Tibial nerve (tissue), 4 donors: Measurements from ENCODE around the gene MKS1. TPM values are rescaled to one million over a fixed set of nuclear protein-coding genes. Genes with fewer than 3 reads are reported as not detected.

ENCODE experiments used
- DNase-seq, 2 donors: peaks; one replicate each; pipeline ENCODE4 v3.0.0-alpha.2; 2019; ENCODE audit warnings: low spot score in 2 of 2
- H3K27ac ChIP-seq, 4 donors: fragments of 200-600 bp; sonication (generic) in 3 of 4; one replicate each; pipeline ENCODE4 v1.5.1; 2017 to 2019; ENCODE audit warnings: mild to moderate bottlenecking in 1 of 4
- H3K27me3 ChIP-seq, 2 donors: fragments of 200-600 bp; sonication (generic) in 1 of 2; one replicate each; pipeline versions ENCODE4 v1.5.1 to v1.6.0; 2017 to 2019
- H3K36me3 ChIP-seq, 3 donors: fragments of 200-600 bp; sonication (generic); one replicate each; pipeline ENCODE4 v1.5.1; 2018 to 2019
- H3K4me1 ChIP-seq, 4 donors: fragments of 200-600 bp; sonication (generic) in 3 of 4; one replicate each; pipeline ENCODE4 v1.5.1; 2017 to 2019
- H3K4me3 ChIP-seq, 4 donors: fragments of 200-600 bp; sonication (generic) in 3 of 4; one replicate each; pipeline ENCODE4 v1.5.1; 2017 to 2019; ENCODE audit warnings: mild to moderate bottlenecking in 1 of 4, moderate library complexity in 1 of 4
- H3K9me3 ChIP-seq, 4 donors: fragments of 200-600 bp; sonication (generic) in 3 of 4; one replicate each; pipeline ENCODE4 v1.5.1; 2017 to 2019
- EP300 ChIP-seq, 2 donors: sonication (generic); formaldehyde crosslinking; IDR thresholded peaks; one replicate each; pipeline ENCODE4 v1.6.1; 2017; ENCODE audit warnings: antibody characterized with exemption in 2 of 2, mild to moderate bottlenecking in 1 of 2
- POLR2A ChIP-seq, 2 donors: fragments of 450-650 bp; IDR thresholded peaks; one replicate each; pipeline ENCODE4 v1.6.1; 2017; ENCODE audit warnings: antibody characterized with exemption in 2 of 2, mild to moderate bottlenecking in 2 of 2, moderate library complexity in 2 of 2
- WGBS, 2 donors: methylation state at CpG; one replicate each; pipeline ENCODE4 v1.1.5; 2018; 5-methylcytosine and 5-hydroxymethylcytosine counted together
- total RNA-seq, 4 donors: library from RNA; depleted of rRNA; stranded (reverse); fragments of >200 nt; gene quantifications; one replicate each; pipeline ENCODE4 v1.1.0, GENCODE V29; 2016
- TF ChIP-seq, protein P1 (sequence below), 5 experiments: fragments of 200-600 bp in 3 of 5; fragments of 450-650 bp in 2 of 5; sonication (generic) in 3 of 5; IDR thresholded peaks; one replicate each; pipeline ENCODE4 v1.5.1; 2016 to 2019; ENCODE audit warnings: antibody characterized with exemption in 5 of 5, mild to moderate bottlenecking in 3 of 5, moderate library complexity in 2 of 5

MKS1 gene
- total RNA-seq, 4 donors from 2014 or later, result 15.7 to 25.1 (median 18.5) TPM

DNA sequence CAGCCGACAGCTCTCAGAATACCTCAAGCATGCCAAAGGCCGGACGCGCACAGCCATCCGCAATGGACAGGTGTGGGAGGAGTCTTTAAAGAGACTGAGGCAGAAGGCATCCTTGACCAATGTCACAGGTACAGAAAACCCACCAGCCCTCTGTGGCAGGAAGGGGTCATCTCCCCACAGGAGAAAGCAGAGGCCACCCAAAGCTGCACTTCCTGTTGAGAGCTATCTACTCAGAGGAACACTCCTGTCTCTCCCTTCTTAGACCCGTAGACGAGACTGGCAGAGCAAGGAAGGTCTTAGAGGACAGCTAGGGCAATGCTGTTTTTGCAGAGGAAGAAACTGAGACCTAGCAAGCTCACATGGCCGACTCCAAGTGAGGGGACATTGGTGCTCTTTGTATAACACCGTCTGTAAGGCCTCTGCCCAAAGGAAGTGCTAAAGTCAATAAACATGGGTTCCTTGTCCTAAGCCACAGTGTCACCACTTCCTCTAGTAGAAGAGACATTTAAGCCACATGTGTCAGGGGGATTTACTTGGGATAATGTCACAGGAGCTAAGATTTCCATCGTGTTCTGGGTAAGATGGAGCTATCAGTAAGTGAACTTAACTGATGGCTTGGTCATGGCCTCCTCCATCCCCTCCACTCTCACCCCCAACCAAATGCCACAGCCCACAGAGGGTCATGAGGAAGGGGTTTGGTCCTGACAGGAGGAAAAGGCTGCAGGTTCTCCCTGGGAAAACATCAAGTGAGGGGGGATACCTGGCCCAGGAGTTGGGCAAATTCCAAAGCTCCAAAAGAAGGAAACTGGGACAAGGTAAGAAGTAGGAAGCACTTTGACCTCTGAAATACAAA lies 28.7 kb upstream of the MKS1 start:
- TF ChIP-seq POLR2A (IDR thresholded peaks at IDR 0.05) (no peak), EP300 (IDR thresholded peaks at IDR 0.05) (no peak)
- TF ChIP-seq, protein P1, sequence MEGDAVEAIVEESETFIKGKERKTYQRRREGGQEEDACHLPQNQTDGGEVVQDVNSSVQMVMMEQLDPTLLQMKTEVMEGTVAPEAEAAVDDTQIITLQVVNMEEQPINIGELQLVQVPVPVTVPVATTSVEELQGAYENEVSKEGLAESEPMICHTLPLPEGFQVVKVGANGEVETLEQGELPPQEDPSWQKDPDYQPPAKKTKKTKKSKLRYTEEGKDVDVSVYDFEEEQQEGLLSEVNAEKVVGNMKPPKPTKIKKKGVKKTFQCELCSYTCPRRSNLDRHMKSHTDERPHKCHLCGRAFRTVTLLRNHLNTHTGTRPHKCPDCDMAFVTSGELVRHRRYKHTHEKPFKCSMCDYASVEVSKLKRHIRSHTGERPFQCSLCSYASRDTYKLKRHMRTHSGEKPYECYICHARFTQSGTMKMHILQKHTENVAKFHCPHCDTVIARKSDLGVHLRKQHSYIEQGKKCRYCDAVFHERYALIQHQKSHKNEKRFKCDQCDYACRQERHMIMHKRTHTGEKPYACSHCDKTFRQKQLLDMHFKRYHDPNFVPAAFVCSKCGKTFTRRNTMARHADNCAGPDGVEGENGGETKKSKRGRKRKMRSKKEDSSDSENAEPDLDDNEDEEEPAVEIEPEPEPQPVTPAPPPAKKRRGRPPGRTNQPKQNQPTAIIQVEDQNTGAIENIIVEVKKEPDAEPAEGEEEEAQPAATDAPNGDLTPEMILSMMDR (IDR thresholded peaks at IDR 0.05), result no peak
- WGBS, 2 donors, result 71 to 78% methylated on average over 10 of the region's 10 CpGs

DNA sequence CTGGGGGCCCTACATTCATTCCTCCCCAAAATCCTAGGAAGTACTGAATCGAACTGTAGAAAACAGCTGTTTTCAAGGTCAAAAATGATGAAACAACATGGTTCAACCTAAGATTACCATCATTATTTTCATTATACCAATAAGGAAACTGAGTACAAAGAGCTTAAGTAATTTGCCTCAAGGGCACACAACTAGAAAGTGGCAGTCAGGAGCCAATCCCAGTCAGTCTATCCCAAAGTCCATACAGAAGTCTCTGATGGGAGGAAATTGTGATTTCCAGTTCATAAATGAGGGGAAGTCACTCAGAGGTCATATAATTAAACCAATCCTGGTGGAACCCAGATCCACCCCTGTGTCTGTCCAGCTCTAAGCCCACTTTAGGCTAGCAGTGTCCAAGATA lies 27.7 kb upstream of the MKS1 start:
- WGBS, 2 donors, result 68 to 76% methylated on average over 1 of the region's 1 CpG
- Histone ChIP-seq H3K4me3 (no peak overlapping the region), H3K9me3 (no peaks in the 10 kb centered on the region), H3K27me3 (peaks cover 0 to 49% of the 10 kb centered on the region in 2 donors), H3K36me3 (no peaks in the 10 kb centered on the region), H3K27ac (no peak overlapping the region), H3K4me1 (peaks cover 0 to 14% (median 3%) of the 10 kb centered on the region in 4 donors)
- TF ChIP-seq EP300 (IDR thresholded peaks at IDR 0.05) (no peak), POLR2A (IDR thresholded peaks at IDR 0.05) (no peak)
- TF ChIP-seq, protein P1 (IDR thresholded peaks at IDR 0.05), result no peak
- DNase-seq, result no peak

More for the DNA sequence above, 28.7 kb upstream of the MKS1 start:
- Histone ChIP-seq H3K9me3 (no peaks in the 10 kb centered on the region), H3K4me1 (peaks cover 0 to 14% (median 3%) of the 10 kb centered on the region in 4 donors), H3K4me3 (no peak overlapping the region), H3K27me3 (peaks cover 0 to 46% of the 10 kb centered on the region in 2 donors), H3K27ac (no peak overlapping the region), H3K36me3 (no peaks in the 10 kb centered on the region)
- no peak for DNase-seq

DNA sequence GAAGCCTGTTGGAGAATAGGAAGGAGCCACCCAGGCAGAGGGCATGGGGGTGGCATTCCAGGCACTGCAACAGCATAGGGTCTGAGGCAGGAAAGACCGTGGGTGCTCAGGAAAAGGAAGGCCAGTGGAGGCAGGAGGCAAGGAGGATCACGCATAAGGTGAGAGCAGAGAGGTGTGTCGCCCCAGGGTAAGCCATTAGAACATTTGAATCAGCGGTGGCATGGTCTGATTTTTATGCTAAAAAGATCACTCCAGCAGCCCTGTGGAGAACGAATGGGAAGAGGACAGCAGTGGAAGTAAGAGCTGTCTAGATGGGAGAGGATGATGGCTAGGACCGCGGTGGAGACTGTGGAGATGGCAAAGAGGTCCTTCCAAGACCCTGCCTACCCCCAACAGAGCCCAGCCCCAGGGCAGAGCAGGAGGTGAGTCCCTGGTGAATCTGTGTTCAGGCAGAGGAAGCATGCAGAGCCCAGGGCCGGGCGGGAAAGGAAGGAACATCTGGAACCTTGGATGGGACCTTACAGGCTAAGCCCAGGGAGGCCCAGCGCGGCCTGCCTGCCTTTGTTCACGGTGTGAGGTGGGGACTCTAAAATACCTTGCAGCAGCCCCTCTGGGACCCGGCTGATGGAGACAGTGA lies 27.2 kb upstream of the MKS1 start:
- Histone ChIP-seq H3K27ac (no peak overlapping the region), H3K27me3 (peaks cover 0 to 52% of the 10 kb centered on the region in 2 donors), H3K4me3 (no peak overlapping the region), H3K36me3 (no peaks in the 10 kb centered on the region), H3K9me3 (no peaks in the 10 kb centered on the region), H3K4me1 (peaks cover 0 to 14% (median 3%) of the 10 kb centered on the region in 4 donors)
- TF ChIP-seq EP300 (IDR thresholded peaks at IDR 0.05) (no peak), POLR2A (IDR thresholded peaks at IDR 0.05) (no peak)
- TF ChIP-seq, protein P1 (IDR thresholded peaks at IDR 0.05), result no peak
- no peak for DNase-seq
- 73 to 80% methylated on average over 9 to 13 of the region's 13 CpGs for WGBS, 2 donors

DNA sequence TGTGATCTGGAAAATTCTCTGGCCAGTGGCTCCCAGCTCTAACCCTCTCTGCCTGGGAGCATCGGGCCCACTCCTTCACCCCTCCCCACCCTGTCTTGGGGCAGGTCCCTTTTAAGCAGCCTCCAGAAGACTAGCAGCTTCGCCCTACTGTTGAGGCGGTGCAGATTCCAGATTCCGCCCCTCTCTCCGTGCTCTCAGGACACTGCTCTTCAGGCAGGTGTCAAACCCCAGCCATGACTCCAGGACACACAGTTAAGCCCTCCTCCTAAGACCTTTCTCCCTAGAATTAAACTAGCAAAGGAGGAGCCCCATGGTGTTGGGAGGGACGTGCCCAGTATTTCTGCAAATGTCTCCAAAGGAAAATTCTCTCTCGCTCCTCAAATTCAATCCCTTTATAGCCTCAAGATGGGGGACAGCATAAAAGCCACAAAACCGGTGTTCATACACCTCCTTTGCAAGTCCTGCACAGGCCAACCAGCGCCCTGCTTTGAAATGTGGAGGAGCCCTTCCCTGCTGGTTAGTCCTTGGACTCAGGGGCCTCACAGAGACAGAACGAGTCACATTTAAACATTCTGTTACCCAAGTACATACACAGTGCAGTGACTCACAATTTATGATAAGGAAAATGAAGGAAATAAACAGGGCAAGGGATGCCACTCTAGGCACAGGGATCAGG lies 26.5 kb upstream of the MKS1 start:
- Histone ChIP-seq H3K9me3 (no peaks in the 10 kb centered on the region), H3K36me3 (no peaks in the 10 kb centered on the region), H3K4me1 (peaks cover 0 to 14% (median 3%) of the 10 kb centered on the region in 4 donors), H3K27ac (no peak overlapping the region), H3K4me3 (no peak overlapping the region), H3K27me3 (peaks cover 0 to 53% of the 10 kb centered on the region in 2 donors)
- no peak for DNase-seq
- WGBS, 2 donors, result 49 to 53% methylated on average over 10 of the region's 10 CpGs
- TF ChIP-seq EP300 (IDR thresholded peaks at IDR 0.05) (no peak), POLR2A (IDR thresholded peaks at IDR 0.05) (no peak)
- TF ChIP-seq, protein P1 (IDR thresholded peaks at IDR 0.05), result no peak
